Measurements from ENCODE around the gene JARID2.

- no peak for TF ChIP-seq POLR2A (IDR thresholded peaks at IDR 0.05)
- TF ChIP-seq CTCF (IDR thresholded peaks at IDR 0.05): no peak
- no peak for TF ChIP-seq POLR2AphosphoS5 (IDR thresholded peaks at IDR 0.05; ENCODE audit: insufficient read depth in 1 of 2, low read depth in 1 of 2)
These were observed 45.3 kb downstream of the JARID2 start for GRCh38 chr6:15290962-15291704.
